Mesendoderm (in vitro differentiated cells): ENCODE data around the gene RFC1.

ENCODE experiments used
- DNase-seq: peaks from one replicate; pipeline ENCODE4 v3.0.0; 2013
- H2AK5ac ChIP-seq: 2 replicates; pipeline ENCODE4 v1.6.1; 2013; ENCODE audit warnings: low read length, inconsistent platforms
- H2BK120ac ChIP-seq: 2 replicates; pipeline ENCODE4 v1.6.1; 2013; ENCODE audit warnings: low read depth, mild to moderate bottlenecking, low read length, moderate library complexity, mixed read lengths
- H2BK15ac ChIP-seq: replicated peaks from 2 replicates; pipeline ENCODE4 v1.6.1; 2013; ENCODE audit warnings: low read depth, mild to moderate bottlenecking, moderate library complexity
- H2BK5ac ChIP-seq: 2 replicates; pipeline ENCODE4 v1.6.1; 2013; ENCODE audit warnings: low read length, inconsistent platforms
- H3K18ac ChIP-seq: 2 replicates; pipeline ENCODE4 v1.6.1; 2013; ENCODE audit warnings: mild to moderate bottlenecking, low read length, mixed read lengths
- H3K23ac ChIP-seq: one replicate; pipeline ENCODE4 v1.6.1; 2013; ENCODE audit warnings: low read length
- H3K27ac ChIP-seq: 2 replicates; pipeline ENCODE4 v1.5.1; 2013; ENCODE audit warnings: low read depth, mild to moderate bottlenecking, inconsistent platforms, low read length, moderate library complexity
- H3K27me3 ChIP-seq: 2 replicates; pipeline ENCODE4 v1.6.1; 2013; ENCODE audit warnings: low read length, control low read depth, mild to moderate bottlenecking, inconsistent platforms; ENCODE audit not compliant: insufficient read depth, poor library complexity
- H3K36me3 ChIP-seq: 2 replicates; pipeline ENCODE4 v1.6.1; 2013; ENCODE audit warnings: low read length, inconsistent platforms; ENCODE audit not compliant: control insufficient read depth, insufficient read depth
- H3K4ac ChIP-seq: one replicate; pipeline ENCODE4 v1.6.1; 2013; ENCODE audit warnings: low read depth, mild to moderate bottlenecking, low read length, moderate library complexity
- H3K4me1 ChIP-seq: 2 replicates; pipeline ENCODE4 v1.6.1; 2013; ENCODE audit warnings: low read depth, low read length, inconsistent platforms; ENCODE audit not compliant: control insufficient read depth
- H3K4me2 ChIP-seq: 2 replicates; pipeline ENCODE4 v1.6.1; 2013; ENCODE audit warnings: low read length
- H3K4me3 ChIP-seq: 2 replicates; pipeline ENCODE4 v1.5.1; 2013; ENCODE audit warnings: mild to moderate bottlenecking, low read length
- H3K56ac ChIP-seq: one replicate; pipeline ENCODE4 v1.6.1; 2013; ENCODE audit warnings: low read length
- H3K79me1 ChIP-seq: 2 replicates; pipeline ENCODE4 v1.6.1; 2013; ENCODE audit warnings: low read length, inconsistent platforms
- H3K79me2 ChIP-seq: 2 replicates; pipeline ENCODE4 v1.6.1; 2013; ENCODE audit warnings: mild to moderate bottlenecking, low read length; ENCODE audit not compliant: control insufficient read depth, insufficient read depth
- H3K9ac ChIP-seq: 2 replicates; pipeline ENCODE4 v1.6.1; 2013; ENCODE audit warnings: low read length, inconsistent platforms
- H4K5ac ChIP-seq: one replicate; pipeline ENCODE4 v1.6.1; 2013; ENCODE audit warnings: low read length
- H4K8ac ChIP-seq: one replicate; pipeline ENCODE4 v1.6.1; 2013; ENCODE audit warnings: low read depth, mild to moderate bottlenecking, control low read depth, low read length, moderate library complexity
- WGBS: extraction: QIAGEN DNeasy Blood & Tissue Kit; methylation state at CpG from one replicate; pipeline ENCODE4 v1.1.7; 2013; ENCODE audit warnings: low lambda C conversion rate, missing lambda C conversion rate; ENCODE audit not compliant: insufficient coverage; ENCODE audit errors: extremely low coverage; 5-methylcytosine and 5-hydroxymethylcytosine counted together

RFC1 gene

GRCh38 chr4:39259571-39260330 lies 106.4 kb downstream of the RFC1 start:
- Histone ChIP-seq H2BK5ac (no peak overlapping the region), H4K8ac (no peak overlapping the region), H3K4me2 (no peak overlapping the region), H3K18ac (no peak overlapping the region), H3K4me1 (no peaks in the 10 kb centered on the region), H3K4ac (no peak overlapping the region), H3K27ac (no peak overlapping the region), H3K79me2 (no peaks in the 10 kb centered on the region), H2BK15ac (no peak overlapping the region), H3K23ac (no peak overlapping the region), H3K9ac (no peak overlapping the region), H3K4me3 (no peak overlapping the region), H3K56ac (no peak overlapping the region), H3K36me3 (no peaks in the 10 kb centered on the region), H2BK120ac (no peak overlapping the region), H3K79me1 (no peaks in the 10 kb centered on the region), H2AK5ac (no peak overlapping the region), H4K5ac (no peak overlapping the region), H3K27me3 (no peaks in the 10 kb centered on the region)
- DNase-seq: no peak
- WGBS: 100% methylated on average over 2 of the region's 4 CpGs

GRCh38 chr4:39256436-39256835 lies 109.7 kb downstream of the RFC1 start:
- Histone ChIP-seq H3K27me3 (no peaks in the 10 kb centered on the region), H2BK5ac (no peak overlapping the region), H3K4me3 (no peak overlapping the region), H2BK120ac (no peak overlapping the region), H3K4me1 (no peaks in the 10 kb centered on the region), H2AK5ac (no peak overlapping the region), H3K56ac (no peak overlapping the region), H3K4ac (no peak overlapping the region), H4K8ac (no peak overlapping the region), H3K79me2 (no peaks in the 10 kb centered on the region), H3K18ac (no peak overlapping the region), H3K36me3 (no peaks in the 10 kb centered on the region), H3K27ac (no peak overlapping the region), H3K23ac (no peak overlapping the region), H3K4me2 (no peak overlapping the region), H2BK15ac (no peak overlapping the region), H3K79me1 (no peaks in the 10 kb centered on the region), H4K5ac (no peak overlapping the region), H3K9ac (no peak overlapping the region)
- no CpG with 5 or more reads among the region's 2 CpGs for WGBS
- peak; percentile 36 for DNase-seq

- Histone ChIP-seq H2BK15ac (no peak overlapping the region), H2BK120ac (no peak overlapping the region), H3K18ac (no peak overlapping the region), H3K4me1 (no peaks in the 10 kb centered on the region), H4K8ac (no peak overlapping the region), H3K27ac (no peak overlapping the region), H4K5ac (no peak overlapping the region), H3K36me3 (no peaks in the 10 kb centered on the region), H3K4me3 (no peak overlapping the region), H3K27me3 (no peaks in the 10 kb centered on the region), H3K9ac (no peak overlapping the region), H2BK5ac (no peak overlapping the region), H3K56ac (no peak overlapping the region), H3K4ac (no peak overlapping the region), H3K79me1 (no peaks in the 10 kb centered on the region), H2AK5ac (no peak overlapping the region), H3K4me2 (no peak overlapping the region), H3K79me2 (no peaks in the 10 kb centered on the region), H3K23ac (no peak overlapping the region)
- peak; percentile 3 for DNase-seq
- WGBS: no CpG with 5 or more reads among the region's 5 CpGs
These were observed 110.3 kb downstream of the RFC1 start for GRCh38 chr4:39255871-39256270.

GRCh38 chr4:39255266-39255665 lies 110.9 kb downstream of the RFC1 start:
- Histone ChIP-seq H2AK5ac (no peak overlapping the region), H2BK120ac (no peak overlapping the region), H3K79me1 (no peaks in the 10 kb centered on the region), H4K8ac (no peak overlapping the region), H3K36me3 (no peaks in the 10 kb centered on the region), H2BK15ac (no peak overlapping the region), H3K4me1 (no peaks in the 10 kb centered on the region), H4K5ac (no peak overlapping the region), H3K4ac (no peak overlapping the region), H3K27ac (no peak overlapping the region), H3K23ac (no peak overlapping the region), H2BK5ac (no peak overlapping the region), H3K79me2 (no peaks in the 10 kb centered on the region), H3K18ac (no peak overlapping the region), H3K56ac (no peak overlapping the region), H3K27me3 (no peaks in the 10 kb centered on the region), H3K9ac (no peak overlapping the region), H3K4me3 (no peak overlapping the region), H3K4me2 (no peak overlapping the region)
- peak; percentile 74 for DNase-seq
- WGBS: no CpG with 5 or more reads among the region's 2 CpGs

DNA sequence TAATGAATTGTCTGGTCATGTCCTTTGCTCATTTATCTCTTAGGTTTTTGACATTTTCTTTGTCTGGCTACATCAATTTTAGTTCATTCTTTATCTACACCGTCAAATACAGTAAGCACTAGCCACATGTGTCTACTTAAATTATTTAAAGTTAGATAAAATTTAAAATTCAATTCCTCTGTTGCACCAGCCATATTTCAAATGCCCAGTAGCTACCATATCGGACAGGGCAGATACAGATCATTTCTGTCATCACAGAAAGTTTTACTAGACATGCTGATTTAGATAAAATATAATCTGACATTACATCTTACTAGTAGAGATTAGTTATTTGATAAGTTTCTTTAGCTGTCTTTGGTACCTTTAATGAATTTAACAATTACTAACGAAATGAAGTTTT lies 122.7 kb downstream of the RFC1 start:
- H2BK15ac ChIP-seq: no peak overlapping the region
- no peak overlapping the region for H3K23ac ChIP-seq
- H4K8ac ChIP-seq: no peak overlapping the region
- no peak overlapping the region for H3K9ac ChIP-seq
- H3K79me1 ChIP-seq: no peaks in the 10 kb centered on the region
- no peak overlapping the region for H2AK5ac ChIP-seq
- H2BK120ac ChIP-seq: no peak overlapping the region
- no peak overlapping the region for H3K27ac ChIP-seq
- H3K4ac ChIP-seq: no peak overlapping the region
- no peaks in the 10 kb centered on the region for H3K27me3 ChIP-seq
- no peak overlapping the region for H3K56ac ChIP-seq
- H3K18ac ChIP-seq: no peak overlapping the region
- H3K36me3 ChIP-seq: no peaks in the 10 kb centered on the region
- no peaks in the 10 kb centered on the region for H3K79me2 ChIP-seq
- no CpG with 5 or more reads among the region's 3 CpGs for WGBS
- H3K4me1 ChIP-seq: no peaks in the 10 kb centered on the region
- no peak overlapping the region for H3K4me3 ChIP-seq
- H2BK5ac ChIP-seq: no peak overlapping the region
- H4K5ac ChIP-seq: no peak overlapping the region
- no peak overlapping the region for H3K4me2 ChIP-seq
- DNase-seq: no peak
